HL-60/S4 treated with retinoic acid at 250 ng/mL for 4 days and 3 days (cell line): Measurements from ENCODE around the gene SHC3.

Experiments used
- in situ Hi-C: fragments of 300-500 bp; cut with MboI; formaldehyde crosslinking; loops from 2 replicates; pipeline ENCODE4 v1.7.0; 2022; ENCODE audit warnings: low sequenced_read_pairs

SHC3 gene

GRCh38 chr9:89160806-89161205 is 17.8 kb downstream of the SHC3 start:
- in situ Hi-C loops, result no loop called here

GRCh38 chr9:89154651-89155336 is 23.8 kb downstream of the SHC3 start:
- in situ Hi-C loops, result no loop called here

DNA sequence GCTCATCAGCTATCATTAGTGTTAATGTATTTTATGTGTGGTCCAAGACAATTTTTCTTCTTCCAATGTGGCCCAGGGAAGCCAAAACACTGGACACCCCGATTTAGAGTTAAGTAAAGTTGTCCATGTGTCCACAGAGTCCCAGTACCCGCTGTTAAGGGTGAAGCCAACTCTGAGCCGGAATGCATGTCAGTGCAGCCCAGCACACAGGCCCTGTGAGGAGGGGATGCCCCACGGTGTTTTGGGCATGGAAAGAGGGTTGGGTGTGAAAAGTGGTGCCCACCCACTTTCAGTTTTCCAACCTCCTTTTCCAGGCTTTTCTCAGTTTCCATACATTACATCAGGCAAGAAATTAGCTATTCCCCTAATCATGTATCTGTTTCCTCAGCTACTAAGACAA is 24.4 kb downstream of the SHC3 start:
- in situ Hi-C loops, result no loop called here

- in situ Hi-C loops, result no loop called here
These were observed 25.2 kb downstream of the SHC3 start for GRCh38 chr9:89153232-89154017.

GRCh38 chr9:89149726-89150125 is 28.9 kb downstream of the SHC3 start:
- in situ Hi-C loops, result no loop called here

GRCh38 chr9:89145097-89145496 is 33.5 kb downstream of the SHC3 start:
- in situ Hi-C loops, result no loop called here

- in situ Hi-C loops, result no loop called here
These were observed 34.4 kb downstream of the SHC3 start for GRCh38 chr9:89144238-89144637.

GRCh38 chr9:89143266-89143665 is 35.4 kb downstream of the SHC3 start:
- in situ Hi-C loops, result no loop called here

DNA sequence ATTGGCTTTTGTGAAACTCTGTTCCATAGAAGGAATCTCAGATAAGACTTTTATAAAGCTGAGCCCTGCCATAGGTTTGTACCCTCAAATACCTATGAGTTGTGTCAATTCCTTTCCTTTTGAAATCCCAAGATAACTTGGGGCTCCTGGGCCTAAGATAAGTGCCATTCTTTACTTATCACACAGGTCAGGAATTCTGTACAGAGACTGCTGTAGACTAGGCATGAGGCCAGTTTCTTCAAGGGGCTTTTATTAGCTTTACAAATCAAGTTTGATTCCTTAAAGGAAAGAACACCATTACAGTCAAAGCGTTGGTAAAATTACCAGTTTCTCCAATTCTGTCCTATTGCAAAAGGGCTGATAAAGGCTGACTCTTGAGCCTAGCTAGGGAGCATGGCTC is 39.2 kb downstream of the SHC3 start:
- in situ Hi-C loops, result no loop called here

- in situ Hi-C loops, result no loop called here
These were observed 39.9 kb downstream of the SHC3 start for GRCh38 chr9:89138463-89139390.

DNA sequence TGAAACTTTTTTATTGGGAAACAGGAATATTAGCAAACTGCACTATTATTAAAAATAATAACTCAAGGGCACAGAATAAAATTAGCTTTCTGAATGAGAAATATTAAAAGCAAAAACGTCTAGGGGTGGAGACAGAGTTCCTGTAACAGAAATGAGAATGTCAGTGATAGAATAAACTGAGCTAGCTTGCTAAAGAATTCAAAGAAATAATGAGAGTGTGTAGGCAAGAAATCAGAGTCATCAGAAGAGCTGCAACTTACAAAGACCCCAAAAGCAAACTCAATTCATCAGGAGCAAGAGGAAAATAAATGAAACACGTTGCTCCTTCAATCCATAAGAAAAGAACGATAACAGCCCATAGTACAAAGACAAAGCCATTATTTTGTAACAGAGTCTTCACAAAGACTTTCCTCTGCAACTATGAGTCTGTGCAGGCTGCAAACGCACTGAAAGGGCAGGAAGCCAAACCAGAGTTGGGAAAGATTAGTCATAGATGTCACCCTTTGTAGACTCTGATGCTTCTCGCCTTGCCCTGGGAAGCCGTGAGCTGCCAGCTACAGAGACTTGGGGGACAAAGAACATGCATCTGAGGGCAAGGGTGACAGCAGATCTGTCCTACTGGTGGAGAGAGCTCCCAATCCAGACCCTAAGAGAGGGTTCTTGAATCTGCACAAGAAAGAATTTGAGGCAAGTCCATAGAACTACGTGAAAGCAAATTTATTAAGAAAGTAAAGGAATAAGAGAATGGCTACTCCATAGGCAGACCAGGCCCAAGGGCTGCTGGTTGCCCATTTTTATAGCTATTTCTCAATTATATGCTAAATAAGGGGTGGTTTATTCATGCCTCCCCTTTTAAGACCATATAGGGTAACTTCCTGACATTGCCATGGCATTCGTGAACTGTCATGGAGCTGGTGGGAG is 40.8 kb downstream of the SHC3 start:
- in situ Hi-C loops, result no loop called here

DNA sequence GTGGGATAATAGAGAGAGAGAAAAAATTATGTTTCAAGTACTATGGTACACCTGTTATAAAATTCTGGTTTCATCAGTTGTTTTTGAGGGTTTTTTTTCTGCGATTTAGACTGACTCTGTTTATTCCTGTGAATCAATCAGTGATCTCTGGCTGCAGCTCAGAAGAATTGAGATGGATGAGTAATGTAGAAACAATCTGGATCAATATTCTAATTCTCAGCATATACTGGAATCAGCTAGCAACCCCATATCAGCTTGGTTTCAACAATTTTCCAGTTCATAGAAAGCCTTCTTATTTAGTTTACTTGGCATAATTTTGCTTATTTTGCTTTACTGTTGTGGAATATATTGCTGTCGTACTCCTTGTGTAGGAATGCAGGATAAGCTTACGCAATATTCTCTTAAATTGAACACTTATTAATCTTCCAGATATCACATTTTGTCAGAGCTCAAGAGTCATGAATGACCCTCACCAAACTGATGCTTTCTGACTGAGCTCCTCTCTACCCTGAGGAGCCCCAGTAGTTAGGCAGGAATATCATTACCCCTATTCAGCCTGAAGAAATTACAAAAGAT is 42.9 kb downstream of the SHC3 start:
- in situ Hi-C loops, result no loop called here

DNA sequence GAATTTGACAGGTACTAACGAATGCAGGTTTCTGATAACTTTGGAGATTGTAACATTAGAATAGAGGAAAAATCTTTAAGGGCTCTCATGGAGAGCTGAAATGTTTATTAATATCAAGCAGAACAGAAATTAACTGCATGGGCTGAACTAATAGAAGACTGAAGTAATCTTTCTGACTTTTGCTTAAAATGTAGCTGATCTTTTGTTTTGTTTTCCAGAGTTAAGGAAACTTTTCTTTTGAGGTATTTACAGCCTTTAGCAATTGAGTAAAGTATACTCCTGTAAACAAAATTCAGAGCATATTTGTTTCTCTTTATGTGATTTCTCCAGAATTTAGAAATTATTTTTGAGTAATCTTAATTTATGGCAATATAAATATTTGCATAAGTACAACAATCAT is 43.9 kb downstream of the SHC3 start:
- in situ Hi-C loops, result no loop called here

- in situ Hi-C loops, result no loop called here
These were observed 55.7 kb downstream of the SHC3 start for GRCh38 chr9:89122949-89123348.

DNA sequence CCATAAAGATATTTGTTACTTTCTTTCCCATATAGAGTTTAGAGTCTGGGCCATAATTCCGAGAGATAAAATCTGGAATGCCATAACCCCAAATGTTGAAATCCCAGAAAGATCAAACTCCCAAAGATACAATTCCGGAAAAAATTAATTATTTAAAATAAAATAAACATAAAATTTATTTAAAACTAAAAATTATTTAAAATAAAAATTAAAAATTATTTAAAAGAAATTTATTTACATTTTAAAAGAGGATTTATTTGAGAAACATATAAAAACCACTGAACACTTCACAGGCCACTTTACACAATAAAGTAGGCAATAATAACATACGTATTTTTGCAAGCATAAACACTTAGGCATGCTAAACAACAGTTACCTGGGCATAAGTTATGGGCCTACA is 57.9 kb downstream of the SHC3 start:
- in situ Hi-C loops, result no loop called here

GRCh38 chr9:89116805-89117192 is 61.8 kb downstream of the SHC3 start:
- in situ Hi-C loops, result no loop called here

- in situ Hi-C loops, result no loop called here
These were observed 62.4 kb downstream of the SHC3 start for GRCh38 chr9:89116064-89116804.

- in situ Hi-C loops, result no loop called here
These were observed 63.2 kb downstream of the SHC3 start for GRCh38 chr9:89115426-89115825.

DNA sequence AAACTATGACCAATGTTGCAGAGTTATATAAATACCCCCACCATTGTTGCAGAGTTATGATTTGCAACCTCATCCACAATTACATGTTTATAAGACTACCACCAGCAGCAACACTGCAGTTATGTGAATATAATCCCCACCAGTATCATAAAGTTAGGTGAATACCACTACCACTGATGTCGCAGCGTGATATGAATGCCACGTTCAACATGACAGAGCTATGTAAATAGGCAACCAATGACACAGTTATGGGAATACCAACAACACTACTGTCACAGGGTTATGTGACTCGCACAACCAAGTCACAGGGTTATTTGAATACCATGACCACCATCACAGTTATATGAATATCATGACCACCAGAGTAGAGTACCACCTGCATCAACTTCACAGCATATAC is 63.9 kb downstream of the SHC3 start:
- in situ Hi-C loops, result no loop called here
